22Rv1 (cell line): ENCODE results near the gene PLEKHM3.
"Not testable (repeated sequence)": the region's sequence is repeated elsewhere in the genome, so short reads cannot be mapped to it uniquely, and the experiment has no call there.

ENCODE experiments used
- H3K27ac ChIP-seq: fragments of 450-650 bp; 2 replicates; pipeline ENCODE4 v1.5.1; 2017
- CTCF ChIP-seq: fragments of 450-650 bp; IDR thresholded peaks from 2 replicates; pipeline ENCODE4 v1.5.1; 2017; ENCODE audit warnings: mild to moderate bottlenecking
- ZFX ChIP-seq: fragments of 450-650 bp; IDR thresholded peaks from 2 replicates; pipeline ENCODE4 v1.6.1; 2017; ENCODE audit warnings: antibody characterized with exemption, borderline replicate concordance

The PLEKHM3 gene

GRCh38 chr2:208036357-208036756 is 11.0 kb upstream of the PLEKHM3 start:
- TF ChIP-seq CTCF (no peak), ZFX (no peak)
- H3K27ac ChIP-seq: no peak overlapping the region

GRCh38 chr2:208034503-208035140 is 9.3 kb upstream of the PLEKHM3 start:
- no peak for TF ChIP-seq ZFX
- H3K27ac ChIP-seq: no peak overlapping the region

- H3K27ac ChIP-seq: no peak overlapping the region
- TF ChIP-seq CTCF (peak; percentile 68), ZFX (no peak)
Observed at GRCh38 chr2:208033701-208034502, 8.6 kb upstream of the PLEKHM3 start.

DNA sequence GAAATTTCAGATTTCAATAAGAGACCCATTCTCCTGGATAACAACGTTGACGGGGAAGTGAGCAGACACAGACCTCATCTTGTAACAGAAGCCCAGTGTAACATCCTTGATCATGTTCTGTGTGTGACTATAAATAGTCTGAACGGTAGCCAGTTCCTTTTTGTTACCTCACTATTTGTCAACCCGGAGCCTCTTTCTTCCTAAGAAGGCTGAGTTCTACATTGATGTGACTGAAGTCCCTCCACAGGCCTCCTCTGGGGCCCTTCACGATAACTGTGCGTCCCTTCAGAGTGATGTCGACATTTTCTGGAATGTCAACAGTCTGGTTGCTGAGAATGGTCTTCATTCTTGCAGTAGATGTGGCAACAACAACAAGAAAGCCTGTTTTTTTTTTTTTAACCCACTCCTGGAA is 6.3 kb upstream of the PLEKHM3 start:
- no peak overlapping the region for H3K27ac ChIP-seq
- no peak for TF ChIP-seq ZFX
- no peak for TF ChIP-seq CTCF

- peak overlapping the region; percentile 56 for H3K27ac ChIP-seq
Observed at GRCh38 chr2:208025814-208026184, 472 bp upstream of the PLEKHM3 start.

DNA sequence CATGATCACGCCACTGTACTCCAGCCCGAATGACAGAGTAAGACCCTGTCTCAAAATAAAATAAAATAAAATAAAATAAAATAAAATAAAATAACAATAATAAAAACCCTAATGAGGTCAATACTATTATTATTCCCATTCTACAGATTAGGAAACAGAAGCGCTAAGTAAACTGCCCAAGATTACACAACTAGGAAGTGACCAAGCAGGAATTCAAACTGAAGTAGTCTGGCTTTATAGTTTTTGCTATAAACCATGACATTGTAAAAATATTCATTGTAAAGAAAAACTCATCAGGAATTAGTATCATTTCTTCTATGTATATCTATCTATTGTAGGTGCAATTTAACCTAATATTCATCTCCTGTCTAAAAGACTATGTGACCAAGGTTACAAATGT is 1.2 kb downstream of the PLEKHM3 start:
- H3K27ac ChIP-seq: no peak overlapping the region
- TF ChIP-seq ZFX (no peak), CTCF (no peak)

More at GRCh38 chr2:208025814-208026184, 472 bp upstream of the PLEKHM3 start:
- TF ChIP-seq CTCF (no peak), ZFX (no peak)

- TF ChIP-seq CTCF: no peak
- TF ChIP-seq ZFX: no peak
- no peak overlapping the region for H3K27ac ChIP-seq
Observed at GRCh38 chr2:208020253-208020652, 5.1 kb downstream of the PLEKHM3 start.

DNA sequence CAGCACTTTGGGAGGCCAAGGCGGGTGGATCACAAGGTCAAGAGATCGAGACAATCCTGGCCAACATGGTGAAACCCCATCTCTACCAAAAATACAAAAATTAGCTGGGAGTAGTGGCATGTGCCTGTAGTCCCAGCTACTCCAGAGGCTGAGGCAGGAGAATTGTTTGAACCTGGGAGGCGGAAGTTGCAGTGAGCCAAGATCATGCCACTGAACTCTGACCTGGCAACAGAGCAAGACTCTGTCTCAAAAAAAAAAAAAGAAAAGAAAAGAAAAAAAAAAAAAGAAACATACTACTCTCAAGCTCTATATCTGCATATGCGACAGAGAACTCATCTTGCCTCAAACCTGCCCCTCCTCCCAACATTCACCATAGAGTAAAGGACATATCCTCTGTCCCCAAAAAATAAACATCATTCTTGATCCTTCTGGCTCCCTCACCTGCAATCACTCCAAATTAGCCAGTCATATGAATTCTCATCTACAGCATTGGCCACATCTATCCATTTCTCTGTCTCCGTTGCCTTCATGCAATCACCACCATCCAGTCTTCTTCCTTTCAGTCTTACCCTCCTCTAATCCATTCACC is 7.1 kb downstream of the PLEKHM3 start:
- H3K27ac ChIP-seq: not testable (repeated sequence)
